HL-60/S4 (cell line): ENCODE measurements around the gene BCLAF3.

Experiments
- in situ Hi-C: fragments of 300-500 bp; cut with MboI; formaldehyde crosslinking; loops from 2 replicates; pipeline ENCODE4 v1.14.3; 2022; ENCODE audit warnings: low sequenced_read_pairs

BCLAF3 gene

DNA sequence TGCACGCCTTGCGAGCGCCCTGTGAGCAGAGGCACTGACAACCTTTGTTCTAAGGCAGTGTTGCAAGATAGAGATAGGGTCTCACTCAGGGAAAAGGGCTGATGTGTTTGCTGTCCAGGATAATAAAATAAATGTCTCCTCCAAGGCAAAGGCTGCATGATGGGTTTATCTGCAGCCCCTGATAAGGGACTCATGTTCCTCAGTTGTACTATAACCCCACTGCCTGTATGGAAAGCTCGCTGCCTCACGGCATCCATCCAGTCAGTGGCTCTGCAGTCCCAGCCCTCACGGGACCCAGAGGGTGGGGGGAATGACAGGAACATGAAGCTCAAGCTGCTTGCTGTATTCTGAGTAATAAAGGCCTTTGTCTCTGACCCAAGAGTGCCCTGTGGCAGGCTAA is 22.6 kb downstream of the BCLAF3 start:
- in situ Hi-C loops: no loop called here

GRCh38 chrX:19966056-19966455 is 24.8 kb downstream of the BCLAF3 start:
- in situ Hi-C loops: no loop called here

DNA sequence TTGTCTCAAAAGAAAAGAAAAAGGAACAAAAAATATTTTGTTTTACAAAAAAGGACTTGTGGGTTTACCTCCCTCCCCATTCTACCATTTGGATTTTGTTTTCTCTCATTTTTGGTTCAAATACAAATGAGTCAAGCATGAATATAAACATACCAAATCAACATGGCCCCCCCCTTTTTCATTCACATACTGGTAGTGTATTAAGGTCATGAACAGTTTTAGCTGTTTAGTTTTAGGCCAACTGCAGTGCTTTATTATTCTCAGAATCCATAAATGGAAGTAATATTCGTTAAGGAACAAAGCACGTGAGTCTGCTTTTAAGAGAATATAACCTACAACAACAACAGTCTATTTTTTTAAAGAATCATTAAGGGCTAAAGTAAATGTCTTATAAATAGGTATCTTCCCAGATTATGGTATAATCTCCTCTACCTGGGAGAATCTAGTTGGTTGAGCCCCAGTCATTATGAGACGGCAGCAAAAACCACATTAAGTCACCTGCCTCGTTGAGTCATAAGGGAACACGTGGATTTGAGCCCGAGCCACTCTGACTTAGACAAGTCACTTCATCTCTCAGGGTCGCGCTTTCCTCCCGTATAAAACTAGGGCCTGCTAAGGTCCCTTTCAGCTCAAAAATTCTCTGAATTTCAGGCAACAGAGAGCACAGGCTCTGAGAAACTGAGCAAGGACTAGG is 26.7 kb downstream of the BCLAF3 start:
- in situ Hi-C loops: no loop called here

DNA sequence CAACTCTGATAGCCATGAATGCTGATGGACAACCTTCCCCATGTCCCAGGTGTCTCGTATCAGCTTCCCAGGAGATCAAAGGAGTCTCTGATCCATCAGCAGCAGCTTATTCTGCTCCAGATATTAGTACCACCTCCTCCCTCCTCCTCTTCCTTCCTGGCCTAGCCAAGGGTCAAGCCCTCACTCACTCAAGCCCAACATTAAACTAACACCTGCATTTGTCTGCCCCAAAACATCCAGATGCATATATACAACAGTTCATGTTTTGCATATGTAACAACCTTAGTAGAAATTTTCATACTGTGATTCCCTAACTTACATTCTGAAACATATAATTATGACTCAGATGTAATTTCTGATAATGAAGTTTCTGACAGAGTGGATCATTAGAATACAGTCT is 29.9 kb downstream of the BCLAF3 start:
- in situ Hi-C loops: no loop called here

GRCh38 chrX:19958552-19959486 is 32.0 kb downstream of the BCLAF3 start:
- in situ Hi-C loops: no loop called here

DNA sequence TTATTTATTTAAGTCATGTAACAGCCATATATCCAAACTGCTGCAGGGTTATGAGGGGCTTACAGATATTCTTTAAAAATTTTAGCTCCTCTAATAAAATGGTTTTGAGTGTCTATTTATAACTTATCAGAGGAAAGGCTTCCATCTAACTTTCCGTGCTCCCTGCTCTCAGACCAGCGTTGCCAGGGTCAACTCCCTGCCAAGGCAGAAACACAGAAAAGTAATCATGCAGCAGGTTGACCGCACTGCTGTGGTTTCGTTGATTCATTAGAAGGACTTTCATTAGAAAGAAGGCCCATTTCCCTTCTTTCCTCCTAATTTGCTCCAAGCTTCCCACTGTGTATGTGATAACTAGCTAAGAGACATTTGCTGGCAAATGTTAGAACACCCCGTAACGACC is 33.9 kb downstream of the BCLAF3 start:
- in situ Hi-C loops: no loop called here

DNA sequence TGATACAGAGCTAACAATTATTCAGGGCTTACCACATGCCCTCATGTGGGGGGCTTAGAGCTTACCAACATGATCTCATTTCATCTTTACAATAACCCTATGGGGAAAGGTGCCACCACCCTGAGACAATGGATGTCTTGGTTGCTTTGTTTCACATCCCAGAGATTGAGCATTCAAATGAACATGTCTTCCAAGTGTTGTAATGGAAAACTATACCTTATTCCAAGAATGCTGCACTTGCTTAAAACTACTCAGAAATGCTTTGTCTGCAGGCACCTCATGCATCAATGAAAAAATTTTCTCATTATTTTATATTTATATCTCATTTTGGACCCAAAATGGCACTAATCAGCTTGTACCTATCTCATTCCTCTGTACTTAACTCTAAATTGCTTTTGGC is 34.6 kb downstream of the BCLAF3 start:
- in situ Hi-C loops: no loop called here

GRCh38 chrX:19955306-19955705 is 35.6 kb downstream of the BCLAF3 start:
- in situ Hi-C loops: no loop called here

- in situ Hi-C loops: no loop called here
Observed at GRCh38 chrX:19954335-19955096, 36.3 kb downstream of the BCLAF3 start.

DNA sequence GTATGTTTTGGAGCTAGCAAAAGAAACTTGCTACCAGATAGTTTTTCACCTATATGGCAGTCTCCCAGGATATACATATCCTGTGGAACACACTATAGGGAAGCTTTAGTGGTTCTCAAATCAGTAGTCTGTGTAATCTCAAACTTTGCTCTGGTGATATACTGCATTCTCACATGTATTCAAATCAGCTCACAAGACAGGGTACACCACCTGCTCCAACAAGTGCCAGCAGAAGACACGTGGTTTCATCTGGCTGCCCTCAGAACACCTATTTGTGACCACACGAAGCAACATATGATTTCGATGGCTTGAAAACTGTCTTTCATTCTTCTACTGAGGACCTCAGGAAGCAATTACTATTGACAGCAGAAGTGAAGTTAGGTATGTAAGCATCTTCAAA is 37.7 kb downstream of the BCLAF3 start:
- in situ Hi-C loops: no loop called here

GRCh38 chrX:19949340-19949739 is 41.5 kb downstream of the BCLAF3 start:
- in situ Hi-C loops: no loop called here

GRCh38 chrX:19947612-19948011 is 43.2 kb downstream of the BCLAF3 start:
- in situ Hi-C loops: no loop called here
